HG02759 (cell line): ENCODE data around the gene SCN4A.

Experiments used
- ATAC-seq: cut with Tn5 transposase; IDR thresholded peaks from one replicate; pipeline ENCODE4 v1.9.1; 2021; ENCODE audit warnings: mild to moderate bottlenecking, moderate library complexity; ENCODE audit not compliant: unreplicated experiment

The SCN4A gene

DNA sequence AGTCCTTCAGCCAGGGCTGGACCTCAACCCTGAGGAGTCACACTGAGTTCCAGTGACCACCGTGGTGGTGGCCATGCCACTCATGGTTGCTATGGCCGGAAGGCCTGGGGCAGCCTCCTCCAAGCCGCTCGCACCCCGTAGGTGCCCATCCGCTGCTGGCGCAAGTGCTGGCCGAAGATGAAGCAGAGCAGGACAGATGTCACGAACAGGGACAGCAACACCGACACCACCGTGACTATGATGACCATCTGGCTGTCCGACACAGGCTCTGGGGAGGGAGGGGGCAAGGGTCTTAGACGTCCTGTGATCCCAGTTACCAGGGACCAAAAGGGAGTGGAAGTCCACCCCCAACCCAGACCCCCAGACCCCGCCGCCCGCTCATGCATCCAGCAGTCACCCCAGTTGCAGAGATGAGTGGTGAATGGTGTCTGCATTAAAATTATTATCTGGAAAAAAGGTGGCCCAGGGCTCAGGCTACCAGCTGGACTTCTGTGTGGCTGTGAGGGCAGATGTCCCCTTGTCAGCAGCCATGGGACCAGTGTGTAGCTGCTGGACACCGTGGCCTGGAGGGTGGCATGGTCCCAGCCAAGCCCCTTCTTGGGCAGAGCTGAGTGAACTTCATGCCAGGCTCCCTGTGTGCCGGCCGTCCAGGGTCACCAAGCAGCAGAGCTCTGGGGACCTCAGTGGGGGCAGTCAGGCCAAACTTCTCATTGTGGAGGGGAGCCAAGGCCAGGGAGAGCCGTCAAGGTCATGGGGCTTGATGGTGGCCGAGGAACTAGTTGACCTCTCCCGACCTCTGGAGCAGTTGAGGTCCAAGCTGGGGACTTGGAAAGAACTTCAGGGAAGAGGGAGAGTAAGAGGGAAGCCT is 30.2 kb upstream of the SCN4A start:
- ATAC-seq, result no peak

DNA sequence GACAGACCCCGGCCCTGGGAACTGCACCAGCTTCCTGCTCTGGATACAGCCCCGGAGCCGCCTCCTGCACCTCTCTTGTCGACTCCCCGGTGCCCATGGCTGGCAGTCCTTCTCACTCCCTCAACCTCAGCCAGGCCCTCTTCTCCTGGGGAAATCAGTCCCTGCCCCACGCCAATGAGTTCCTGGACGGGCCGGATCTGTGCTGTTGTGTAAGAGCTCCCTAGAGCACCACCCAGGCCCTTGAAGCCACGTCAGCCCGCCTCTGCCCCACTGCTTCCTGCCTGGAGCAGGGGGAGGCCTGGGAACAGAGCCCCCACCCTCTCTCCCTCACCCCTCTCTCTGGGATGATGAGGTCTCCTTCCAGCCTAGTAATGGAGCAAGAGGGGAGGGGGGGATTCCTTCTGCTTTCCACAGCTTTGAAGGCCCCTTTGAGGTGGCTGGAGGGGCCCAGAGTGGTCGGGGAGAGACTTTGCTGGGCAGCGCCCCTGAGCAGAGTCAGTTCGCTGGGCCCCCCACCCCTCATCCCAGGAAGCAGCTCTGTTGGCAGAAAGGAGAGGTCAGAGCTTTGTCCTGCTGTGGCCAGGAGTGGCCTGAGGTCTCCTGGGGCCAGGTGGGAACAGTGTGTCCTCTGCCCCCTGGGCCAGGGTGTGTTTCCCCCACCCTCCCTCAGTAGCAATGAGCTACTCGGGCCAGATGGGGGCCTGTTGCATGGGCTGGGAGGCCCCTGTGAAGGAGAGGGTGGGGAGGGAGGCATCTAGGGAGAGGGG is 29.2 kb upstream of the SCN4A start:
- ATAC-seq, result no peak

- no peak for ATAC-seq
These were observed 28.4 kb upstream of the SCN4A start for GRCh38 chr17:64001091-64001579.

GRCh38 chr17:63999680-64000531 is 27.2 kb upstream of the SCN4A start:
- no peak for ATAC-seq

DNA sequence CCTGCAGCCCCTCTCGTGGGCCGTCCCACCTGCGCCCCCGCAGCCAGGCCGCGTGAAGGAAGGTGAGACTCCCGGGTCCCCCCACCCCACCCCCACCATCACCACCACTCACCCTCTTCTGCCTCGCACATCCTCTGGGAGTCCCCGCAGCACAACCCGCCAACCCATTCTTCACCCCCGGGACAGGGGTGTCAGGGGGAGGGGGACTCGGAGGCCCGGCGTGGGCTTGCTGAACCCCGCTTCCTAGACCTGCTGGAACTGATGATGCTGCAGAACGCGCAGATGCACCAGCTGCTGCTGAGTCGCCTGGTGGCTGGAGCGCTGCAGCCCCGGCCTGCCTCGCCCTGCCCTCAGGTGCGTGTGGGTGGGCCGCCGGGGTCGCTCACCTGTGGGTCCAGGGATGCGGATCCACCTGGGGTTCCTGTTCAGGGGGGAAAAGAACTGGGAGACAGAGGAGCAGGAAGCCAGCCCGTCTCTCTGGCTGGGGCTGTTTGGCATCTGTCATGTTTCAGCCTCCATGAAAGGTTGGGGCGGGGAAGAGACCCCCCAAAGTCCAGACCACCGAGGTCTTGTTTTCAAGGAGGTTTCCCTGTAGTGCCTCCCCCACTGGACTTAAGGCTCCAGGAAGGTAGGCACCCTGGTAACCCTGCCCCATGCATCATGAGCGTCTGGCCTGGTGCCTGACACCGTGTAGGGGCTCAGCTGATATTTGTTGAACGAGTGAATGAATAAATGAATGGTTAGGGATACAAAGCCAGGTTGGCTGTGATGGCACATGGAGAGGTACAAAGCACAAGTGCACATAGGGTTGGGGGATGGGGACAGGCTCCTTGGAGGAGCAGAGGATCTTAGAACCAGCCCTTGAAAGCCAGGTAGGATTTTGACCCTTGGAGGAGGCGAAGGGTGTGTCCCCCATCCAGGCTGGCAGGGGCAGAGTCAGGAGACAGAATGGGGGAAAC is 26.3 kb upstream of the SCN4A start:
- no peak for ATAC-seq

DNA sequence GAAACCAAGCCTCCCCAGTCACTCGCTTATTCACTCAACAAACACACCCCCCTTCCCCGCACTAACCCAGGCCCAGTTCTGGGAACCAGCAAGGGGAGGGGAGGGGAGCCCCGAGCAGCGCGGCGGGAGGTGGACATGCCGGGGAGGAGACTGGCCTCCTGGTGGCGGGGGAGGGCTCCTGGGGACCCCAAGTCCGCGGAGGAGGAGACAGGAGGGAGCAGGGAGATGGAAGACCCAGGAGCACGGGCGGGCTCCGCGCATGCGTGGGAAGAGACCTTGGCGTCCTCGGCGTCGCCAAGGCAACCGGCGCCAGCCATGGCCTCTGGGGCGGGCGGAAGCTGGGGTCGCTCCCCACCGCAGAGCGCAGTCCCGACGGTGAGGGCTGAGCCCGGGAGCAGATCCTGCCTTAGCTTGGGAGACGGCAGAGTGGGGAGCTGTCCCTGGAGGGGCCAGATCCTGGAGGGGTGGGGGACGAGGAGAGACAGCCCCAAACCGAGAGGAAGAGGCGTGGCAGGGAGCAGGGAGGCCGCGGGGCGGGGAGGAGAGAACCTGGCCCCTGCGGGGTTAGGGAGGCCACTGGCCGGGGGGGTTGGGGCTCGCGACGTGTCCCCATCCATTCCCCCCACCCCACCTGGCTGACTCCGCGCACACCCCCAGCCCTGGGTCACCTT is 25.5 kb upstream of the SCN4A start, which contains the start of gene PRR29:
Gene PRR29, plus strand, starts transcription at position 302 of the 671 bp plus-strand sequence. Its CDS starts 14 bp downstream, at position 316.
- peak; percentile 85 for ATAC-seq

DNA sequence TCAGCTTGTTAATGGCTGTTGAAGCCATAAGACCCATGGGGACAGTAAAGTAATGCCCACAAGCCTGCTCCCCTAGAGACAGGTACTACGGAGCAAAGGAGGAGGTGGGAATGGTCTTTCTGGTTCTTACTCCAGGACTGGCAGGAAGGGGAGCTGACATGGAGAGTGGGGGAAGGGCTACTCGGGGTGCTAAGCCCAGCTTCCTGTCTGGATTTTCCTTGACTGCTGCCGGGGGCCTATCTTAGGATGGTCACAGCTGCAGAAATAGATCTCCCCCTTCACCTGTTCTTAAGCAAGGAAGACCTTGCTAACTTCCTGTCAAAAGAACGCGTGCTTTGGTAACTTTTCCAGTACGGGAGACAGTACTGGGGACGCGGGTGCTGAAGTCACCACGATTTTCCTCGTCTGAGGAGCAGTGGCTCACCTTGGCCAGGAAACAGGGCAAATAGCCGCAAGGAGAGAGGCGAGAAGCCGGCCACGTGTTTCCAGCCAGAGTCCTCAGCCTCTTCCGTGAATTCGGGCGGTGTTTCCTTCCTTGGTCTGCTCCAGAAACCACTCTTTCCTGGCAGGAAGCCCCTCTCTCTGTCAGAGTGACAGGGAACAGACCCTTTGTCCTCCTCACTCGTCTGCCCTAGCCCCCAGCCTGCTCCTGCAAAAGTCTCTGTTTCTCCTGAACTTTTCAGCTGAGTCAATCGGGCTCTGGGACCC is 24.8 kb upstream of the SCN4A start:
- no peak for ATAC-seq

DNA sequence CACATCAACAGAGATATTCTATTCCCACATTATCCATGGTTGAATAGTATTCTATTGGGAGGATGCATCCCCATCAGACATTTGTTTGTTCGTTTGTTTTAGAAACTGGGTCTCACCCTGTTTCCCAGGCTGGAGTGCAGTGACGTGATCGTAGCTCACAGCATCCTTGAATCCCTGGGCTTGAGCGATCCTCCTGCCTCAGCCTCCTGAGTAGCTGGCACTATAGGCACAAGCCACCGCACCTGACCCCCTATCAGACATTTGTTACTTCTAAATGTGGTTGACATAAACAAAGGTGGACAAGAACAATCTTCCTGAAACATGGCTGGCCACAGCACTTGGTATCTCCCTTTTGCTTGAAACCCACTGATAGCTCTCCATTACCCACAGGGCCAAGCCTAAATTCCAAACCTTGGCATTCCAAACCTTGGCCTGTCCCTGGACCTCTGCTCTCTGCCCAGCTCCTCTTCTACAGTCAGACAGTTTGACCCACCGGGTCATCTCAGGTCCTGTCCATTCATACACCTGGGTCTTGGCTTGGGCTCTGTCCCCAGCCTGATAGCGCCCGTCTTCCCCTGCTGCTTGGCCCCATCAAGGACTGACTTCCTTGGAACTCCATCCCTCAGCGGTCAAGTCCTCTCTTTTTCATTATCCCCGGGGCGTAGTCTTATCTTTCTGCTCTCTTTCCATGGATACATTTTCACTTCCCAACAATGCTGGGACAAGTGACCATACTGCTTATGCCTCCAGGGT is 23.9 kb upstream of the SCN4A start:
- no peak for ATAC-seq

- ATAC-seq, result no peak
These were observed 22.9 kb upstream of the SCN4A start for GRCh38 chr17:63995626-63996025.

- no peak for ATAC-seq
These were observed 20.8 kb upstream of the SCN4A start for GRCh38 chr17:63993368-63993985.

DNA sequence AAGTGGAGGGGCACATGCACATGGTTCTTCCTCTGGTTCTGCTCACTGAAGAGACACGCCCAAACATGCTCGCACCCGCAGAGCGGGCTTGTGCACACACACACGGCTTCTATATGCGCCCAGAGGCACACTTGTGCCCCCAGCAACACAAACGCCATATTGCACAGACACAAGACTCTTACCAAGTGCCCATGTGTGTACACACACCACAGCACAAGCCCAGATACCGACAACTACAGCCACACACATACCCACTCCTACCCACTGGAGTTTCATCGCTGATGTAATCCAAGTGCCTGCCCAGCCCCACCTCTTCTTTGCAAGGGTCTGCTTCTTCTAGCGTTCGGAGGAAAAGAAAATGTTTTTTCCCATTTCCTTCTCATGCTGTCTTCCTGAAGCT is 18.9 kb upstream of the SCN4A start:
- no peak for ATAC-seq

GRCh38 chr17:63989622-63990345 is 17.1 kb upstream of the SCN4A start:
- no peak for ATAC-seq

DNA sequence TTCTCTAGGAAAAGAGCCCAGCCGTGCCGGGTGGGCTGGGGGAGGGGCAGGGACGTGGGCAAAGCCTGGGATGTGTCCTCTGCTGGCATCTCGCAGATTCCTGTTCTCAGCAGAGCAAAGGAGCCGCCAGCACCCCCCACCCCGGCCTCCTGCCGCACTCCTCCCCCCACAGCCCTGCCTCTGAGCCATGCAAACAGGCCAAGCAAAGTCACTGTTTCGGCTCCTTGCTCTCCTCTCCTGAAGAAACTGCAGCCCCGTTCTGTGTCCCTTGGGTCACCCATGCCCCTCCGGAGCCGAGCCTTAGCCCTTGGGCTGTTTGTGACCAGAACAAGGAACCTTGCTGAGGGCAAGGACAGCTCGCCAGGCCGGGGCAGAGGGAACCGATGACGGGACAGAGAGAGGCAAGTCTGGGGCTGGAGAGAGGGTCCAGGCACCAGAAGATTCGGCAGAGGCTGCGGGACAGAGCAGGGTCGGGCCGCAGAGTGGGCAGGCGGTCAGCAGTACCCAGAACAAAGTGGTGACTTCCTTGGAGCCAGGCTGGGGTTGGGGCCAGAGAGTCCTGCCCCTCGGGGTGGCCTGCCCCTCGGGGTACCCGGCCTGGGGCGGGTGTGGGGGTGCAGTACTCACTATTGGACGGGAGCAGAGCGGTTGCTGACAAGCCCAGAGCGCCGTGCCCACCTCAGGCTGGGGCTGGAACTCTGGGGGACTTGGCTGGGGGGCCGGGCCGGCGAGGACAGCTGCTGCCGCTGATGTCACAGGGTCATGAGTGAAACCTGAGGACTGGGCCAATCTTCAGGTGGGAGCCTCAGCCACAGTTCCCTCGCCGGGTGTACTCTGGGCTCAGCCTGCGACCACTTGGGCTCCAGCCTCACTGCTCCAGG is 16.3 kb upstream of the SCN4A start:
- no peak for ATAC-seq

- no peak for ATAC-seq
These were observed 15.4 kb upstream of the SCN4A start for GRCh38 chr17:63988127-63988478.

- ATAC-seq, result no peak
These were observed 14.8 kb upstream of the SCN4A start for GRCh38 chr17:63987221-63988126.
